Vagina (tissue), 2 donors: Measurements from ENCODE around the gene NT5DC1.

Experiments
- CTCF ChIP-seq, 3 experiments: fragments of 450-650 bp in 2 of 3; fragments of 200-600 bp in 1 of 3; sonication (generic) in 1 of 3; IDR thresholded peaks; one replicate each; pipeline ENCODE4 v1.5.1; 2017 to 2019; ENCODE audit warnings: antibody characterized with exemption in 3 of 3, mild to moderate bottlenecking in 2 of 3, moderate library complexity in 2 of 3
- POLR2A ChIP-seq, 2 donors: fragments of 450-650 bp; IDR thresholded peaks; one replicate each; pipeline ENCODE4 v1.6.1; 2017; ENCODE audit warnings: antibody characterized with exemption in 2 of 2, mild to moderate bottlenecking in 2 of 2, moderate library complexity in 2 of 2
- POLR2AphosphoS5 ChIP-seq, 2 donors: sonication (generic); formaldehyde crosslinking; IDR thresholded peaks; one replicate each; pipeline ENCODE4 v1.9.0; 2017; ENCODE audit warnings: antibody characterized with exemption in 2 of 2, mild to moderate bottlenecking in 2 of 2, low read depth in 1 of 2; ENCODE audit not compliant: insufficient read depth in 1 of 2

GRCh38 chr6:116292553-116292952 is 191.9 kb downstream of the NT5DC1 start:
- no peak for TF ChIP-seq CTCF (IDR thresholded peaks at IDR 0.05)
- TF ChIP-seq POLR2AphosphoS5 (IDR thresholded peaks at IDR 0.05; ENCODE audit: insufficient read depth in 1 of 2, low read depth in 1 of 2): no peak
- TF ChIP-seq POLR2A (IDR thresholded peaks at IDR 0.05): no peak
